Subcutaneous adipose tissue (tissue), 4 donors: ENCODE measurements around the gene MYH11. TPM values are rescaled to one million over a fixed set of nuclear protein-coding genes. Genes with fewer than 3 reads are reported as not detected.

Source experiments
- CTCF ChIP-seq: fragments of 450-650 bp; IDR thresholded peaks from one replicate; pipeline ENCODE4 v1.5.1; 2016; ENCODE audit warnings: low read depth, mild to moderate bottlenecking, control low read depth, antibody characterized with exemption, moderate library complexity
- total RNA-seq, 4 donors: library from RNA; depleted of rRNA; stranded (reverse); fragments of >200 nt; gene quantifications; one replicate each; pipeline ENCODE4 v1.1.0, GENCODE V29; 2016

Gene MYH11
- total RNA-seq, 4 donors from 2014 or later = 9.5 to 43.7 (median 23.0) TPM

GRCh38 chr16:15746332-15746731, 110.5 kb downstream of the MYH11 start:
- TF ChIP-seq CTCF = no peak

GRCh38 chr16:15743657-15744056, 113.2 kb downstream of the MYH11 start:
- no peak for TF ChIP-seq CTCF

GRCh38 chr16:15742716-15743115, 114.1 kb downstream of the MYH11 start:
- TF ChIP-seq CTCF = no peak

- TF ChIP-seq CTCF = no peak
Observed at GRCh38 chr16:15741207-15741871, 115.5 kb downstream of the MYH11 start.

- TF ChIP-seq CTCF = no peak
Observed at GRCh38 chr16:15739950-15740349, 116.9 kb downstream of the MYH11 start.

- no peak for TF ChIP-seq CTCF
Observed at GRCh38 chr16:15739464-15739863, 117.4 kb downstream of the MYH11 start.

- no peak for TF ChIP-seq CTCF
Observed at GRCh38 chr16:15737140-15737644, 119.6 kb downstream of the MYH11 start.
